ENCODE measurements around the gene KLF15.

Gene KLF15

GRCh38 chr3:126357295-126358037 lies at the start of gene KLF15:
Gene KLF15, minus strand, starts transcription at chr3:126357408. Its CDS starts 4,486 bp downstream, at chr3:126352922.
- Histone ChIP-seq H3K27me3 (ENCODE audit: control insufficient read depth in 2 of 2, insufficient read depth in 2 of 2, low read length in 2 of 2) (peaks cover 23 to 34% of the 10 kb centered on the region in 2 donors), H3K4me1 (ENCODE audit: control insufficient read depth in 2 of 2, insufficient read depth in 2 of 2, low read length in 2 of 2) (peaks cover 5 to 14% of the 10 kb centered on the region in 2 donors), H3K9me3 (ENCODE audit: control insufficient read depth in 2 of 2, low read length in 2 of 2) (no peaks in the 10 kb centered on the region), H3K9ac (ENCODE audit: low read depth in 1 of 2, low read length in 2 of 2) (peak within 1 kb of the TSS; percentile 65 to 72), H3K36me3 (ENCODE audit: control insufficient read depth in 2 of 2, insufficient read depth in 2 of 2, low read length in 2 of 2) (no peaks in the 10 kb centered on the region), H3K4me3 (ENCODE audit: low read length in 2 of 2) (peak within 1 kb of the TSS; percentile 71 to 76), H3K27ac (ENCODE audit: low read depth in 2 of 2, low read length in 2 of 2) (peak within 1 kb of the TSS; percentile 48 to 76)

GRCh38 chr3:126406389-126407296 lies 49.4 kb upstream of the KLF15 start:
- Histone ChIP-seq H3K36me3 (ENCODE audit: control insufficient read depth in 2 of 2, insufficient read depth in 2 of 2, low read length in 2 of 2) (no peaks in the 10 kb centered on the region), H3K27ac (ENCODE audit: low read depth in 2 of 2, low read length in 2 of 2) (no peak overlapping the region), H3K9ac (ENCODE audit: low read depth in 1 of 2, low read length in 2 of 2) (no peak overlapping the region), H3K4me3 (ENCODE audit: low read length in 2 of 2) (no peak overlapping the region), H3K27me3 (ENCODE audit: control insufficient read depth in 2 of 2, insufficient read depth in 2 of 2, low read length in 2 of 2) (no peaks in the 10 kb centered on the region), H3K9me3 (ENCODE audit: control insufficient read depth in 2 of 2, low read length in 2 of 2) (no peaks in the 10 kb centered on the region), H3K4me1 (ENCODE audit: control insufficient read depth in 2 of 2, insufficient read depth in 2 of 2, low read length in 2 of 2) (no peaks in the 10 kb centered on the region)

GRCh38 chr3:126402666-126403302 lies 45.6 kb upstream of the KLF15 start:
- H3K9ac ChIP-seq (ENCODE audit: low read depth in 1 of 2, low read length in 2 of 2), result no peak overlapping the region
- no peaks in the 10 kb centered on the region for H3K9me3 ChIP-seq (ENCODE audit: control insufficient read depth in 2 of 2, low read length in 2 of 2)
- H3K27me3 ChIP-seq (ENCODE audit: control insufficient read depth in 2 of 2, insufficient read depth in 2 of 2, low read length in 2 of 2), result no peaks in the 10 kb centered on the region
- H3K27ac ChIP-seq (ENCODE audit: low read depth in 2 of 2, low read length in 2 of 2), result no peak overlapping the region
- H3K4me3 ChIP-seq (ENCODE audit: low read length in 2 of 2), result no peak overlapping the region
- H3K4me1 ChIP-seq (ENCODE audit: control insufficient read depth in 2 of 2, insufficient read depth in 2 of 2, low read length in 2 of 2), result no peaks in the 10 kb centered on the region
- no peaks in the 10 kb centered on the region for H3K36me3 ChIP-seq (ENCODE audit: control insufficient read depth in 2 of 2, insufficient read depth in 2 of 2, low read length in 2 of 2)

GRCh38 chr3:126402178-126402577 lies 45.0 kb upstream of the KLF15 start:
- no peak overlapping the region for H3K27ac ChIP-seq (ENCODE audit: low read depth in 2 of 2, low read length in 2 of 2)
- no peaks in the 10 kb centered on the region for H3K9me3 ChIP-seq (ENCODE audit: control insufficient read depth in 2 of 2, low read length in 2 of 2)
- H3K4me1 ChIP-seq (ENCODE audit: control insufficient read depth in 2 of 2, insufficient read depth in 2 of 2, low read length in 2 of 2), result no peaks in the 10 kb centered on the region
- H3K9ac ChIP-seq (ENCODE audit: low read depth in 1 of 2, low read length in 2 of 2), result no peak overlapping the region
- no peaks in the 10 kb centered on the region for H3K27me3 ChIP-seq (ENCODE audit: control insufficient read depth in 2 of 2, insufficient read depth in 2 of 2, low read length in 2 of 2)
- no peaks in the 10 kb centered on the region for H3K36me3 ChIP-seq (ENCODE audit: control insufficient read depth in 2 of 2, insufficient read depth in 2 of 2, low read length in 2 of 2)
- no peak overlapping the region for H3K4me3 ChIP-seq (ENCODE audit: low read length in 2 of 2)

- Histone ChIP-seq H3K27ac (ENCODE audit: low read depth in 2 of 2, low read length in 2 of 2) (no peak overlapping the region), H3K9me3 (ENCODE audit: control insufficient read depth in 2 of 2, low read length in 2 of 2) (no peaks in the 10 kb centered on the region), H3K27me3 (ENCODE audit: control insufficient read depth in 2 of 2, insufficient read depth in 2 of 2, low read length in 2 of 2) (no peaks in the 10 kb centered on the region), H3K4me1 (ENCODE audit: control insufficient read depth in 2 of 2, insufficient read depth in 2 of 2, low read length in 2 of 2) (no peaks in the 10 kb centered on the region), H3K36me3 (ENCODE audit: control insufficient read depth in 2 of 2, insufficient read depth in 2 of 2, low read length in 2 of 2) (no peaks in the 10 kb centered on the region), H3K4me3 (ENCODE audit: low read length in 2 of 2) (no peak overlapping the region), H3K9ac (ENCODE audit: low read depth in 1 of 2, low read length in 2 of 2) (no peak overlapping the region)
Measured at GRCh38 chr3:126401611-126402160, 44.5 kb upstream of the KLF15 start.

GRCh38 chr3:126399756-126400155 lies 42.5 kb upstream of the KLF15 start:
- Histone ChIP-seq H3K36me3 (ENCODE audit: control insufficient read depth in 2 of 2, insufficient read depth in 2 of 2, low read length in 2 of 2) (no peaks in the 10 kb centered on the region), H3K27me3 (ENCODE audit: control insufficient read depth in 2 of 2, insufficient read depth in 2 of 2, low read length in 2 of 2) (no peaks in the 10 kb centered on the region), H3K9ac (ENCODE audit: low read depth in 1 of 2, low read length in 2 of 2) (no peak overlapping the region), H3K27ac (ENCODE audit: low read depth in 2 of 2, low read length in 2 of 2) (no peak overlapping the region), H3K4me1 (ENCODE audit: control insufficient read depth in 2 of 2, insufficient read depth in 2 of 2, low read length in 2 of 2) (no peaks in the 10 kb centered on the region), H3K9me3 (ENCODE audit: control insufficient read depth in 2 of 2, low read length in 2 of 2) (no peaks in the 10 kb centered on the region), H3K4me3 (ENCODE audit: low read length in 2 of 2) (no peak overlapping the region)

- Histone ChIP-seq H3K4me3 (ENCODE audit: low read length in 2 of 2) (no peak overlapping the region), H3K27ac (ENCODE audit: low read depth in 2 of 2, low read length in 2 of 2) (no peak overlapping the region), H3K27me3 (ENCODE audit: control insufficient read depth in 2 of 2, insufficient read depth in 2 of 2, low read length in 2 of 2) (no peaks in the 10 kb centered on the region), H3K9ac (ENCODE audit: low read depth in 1 of 2, low read length in 2 of 2) (no peak overlapping the region), H3K9me3 (ENCODE audit: control insufficient read depth in 2 of 2, low read length in 2 of 2) (no peaks in the 10 kb centered on the region), H3K36me3 (ENCODE audit: control insufficient read depth in 2 of 2, insufficient read depth in 2 of 2, low read length in 2 of 2) (no peaks in the 10 kb centered on the region), H3K4me1 (ENCODE audit: control insufficient read depth in 2 of 2, insufficient read depth in 2 of 2, low read length in 2 of 2) (no peaks in the 10 kb centered on the region)
Measured at GRCh38 chr3:126399351-126399735, 42.1 kb upstream of the KLF15 start.

- Histone ChIP-seq H3K4me1 (ENCODE audit: control insufficient read depth in 2 of 2, insufficient read depth in 2 of 2, low read length in 2 of 2) (no peaks in the 10 kb centered on the region), H3K9me3 (ENCODE audit: control insufficient read depth in 2 of 2, low read length in 2 of 2) (no peaks in the 10 kb centered on the region), H3K27ac (ENCODE audit: low read depth in 2 of 2, low read length in 2 of 2) (no peak overlapping the region), H3K27me3 (ENCODE audit: control insufficient read depth in 2 of 2, insufficient read depth in 2 of 2, low read length in 2 of 2) (peaks cover 2 to 6% of the 10 kb centered on the region in 2 donors), H3K4me3 (ENCODE audit: low read length in 2 of 2) (no peak overlapping the region), H3K9ac (ENCODE audit: low read depth in 1 of 2, low read length in 2 of 2) (no peak overlapping the region), H3K36me3 (ENCODE audit: control insufficient read depth in 2 of 2, insufficient read depth in 2 of 2, low read length in 2 of 2) (no peaks in the 10 kb centered on the region)
Measured at GRCh38 chr3:126398423-126399350, 41.5 kb upstream of the KLF15 start.

All from mucosa of rectum (tissue), 2 donors.